ENCODE results near the gene NF1.
A peak's percentile ranks its signal among the peaks of the same experiment; 100 is the strongest.
"Not testable (repeated sequence)": the region's sequence is repeated elsewhere in the genome, so short reads cannot be mapped to it uniquely, and the experiment has no call there.

Gene NF1

DNA sequence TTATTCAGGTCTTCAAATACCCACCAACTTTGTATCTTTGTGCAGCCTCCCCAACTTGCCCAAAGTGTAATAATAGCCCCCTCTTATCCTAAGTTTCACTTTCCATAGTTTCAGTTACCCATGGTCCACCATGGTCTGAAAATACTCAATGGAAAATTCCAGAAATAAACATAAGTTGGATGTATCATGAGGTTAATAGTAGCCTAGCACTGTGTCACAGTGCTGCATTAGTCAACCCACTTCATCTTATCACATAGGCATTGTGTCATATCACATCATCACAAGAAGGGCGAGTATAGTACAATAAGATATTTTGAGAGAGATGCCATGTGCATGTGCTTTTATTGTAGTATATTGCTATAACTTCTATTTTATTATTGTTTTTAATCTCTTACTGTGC is 180.3 kb downstream of the NF1 start:
- no peak overlapping the region for H3K4me3 ChIP-seq (ENCODE audit: low read depth, low read length)
- no peak overlapping the region for H3K9ac ChIP-seq (ENCODE audit: low read depth, low read length)
- H3K36me3 ChIP-seq (ENCODE audit: control insufficient read depth, insufficient read depth, low read length): no peaks in the 10 kb centered on the region; the same call in 1 of the 2 replicates
- no peaks in the 10 kb centered on the region for H3K9me3 ChIP-seq (ENCODE audit: control insufficient read depth, insufficient read depth, low read length)
- no peaks in the 10 kb centered on the region for H3K27me3 ChIP-seq (ENCODE audit: control insufficient read depth, insufficient read depth, low read length)
- no peak overlapping the region for H3K27ac ChIP-seq (ENCODE audit: low read depth, low read length)
- H3K4me1 ChIP-seq (ENCODE audit: control insufficient read depth, insufficient read depth, low read length): peaks cover 11% of the 10 kb centered on the region; the same call in 1 of the 2 replicates

DNA sequence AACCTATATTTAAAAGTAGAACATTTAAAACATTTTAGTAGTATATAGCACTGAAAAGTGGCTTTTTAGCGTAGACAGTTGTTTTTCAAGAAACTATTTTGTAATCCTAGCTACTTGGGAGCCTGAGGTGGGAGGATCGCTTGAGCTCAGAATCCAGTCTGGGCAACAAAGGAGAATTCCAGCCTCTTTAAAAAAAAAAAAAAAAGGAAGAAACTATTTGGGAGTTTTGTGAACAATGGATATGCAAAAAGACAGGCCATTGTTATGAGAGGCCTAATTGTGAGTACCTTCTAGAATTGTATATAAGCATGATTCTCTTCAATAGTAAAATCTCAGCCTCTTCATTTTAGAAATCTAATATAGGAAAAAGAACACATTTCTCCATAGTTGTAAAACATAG is 184.6 kb downstream of the NF1 start:
- no peak overlapping the region for H3K9ac ChIP-seq (ENCODE audit: low read depth, low read length)
- H3K4me3 ChIP-seq (ENCODE audit: low read depth, low read length): no peak overlapping the region
- H3K4me1 ChIP-seq (ENCODE audit: control insufficient read depth, insufficient read depth, low read length): peaks cover 11% of the 10 kb centered on the region; the same call in 1 of the 2 replicates
- peaks cover 4% of the 10 kb centered on the region; the same call in 1 of the 2 replicates for H3K36me3 ChIP-seq (ENCODE audit: control insufficient read depth, insufficient read depth, low read length)
- H3K9me3 ChIP-seq (ENCODE audit: control insufficient read depth, insufficient read depth, low read length): no peaks in the 10 kb centered on the region
- H3K27me3 ChIP-seq (ENCODE audit: control insufficient read depth, insufficient read depth, low read length): no peaks in the 10 kb centered on the region
- H3K27ac ChIP-seq (ENCODE audit: low read depth, low read length): peak overlapping the region; percentile 60

DNA sequence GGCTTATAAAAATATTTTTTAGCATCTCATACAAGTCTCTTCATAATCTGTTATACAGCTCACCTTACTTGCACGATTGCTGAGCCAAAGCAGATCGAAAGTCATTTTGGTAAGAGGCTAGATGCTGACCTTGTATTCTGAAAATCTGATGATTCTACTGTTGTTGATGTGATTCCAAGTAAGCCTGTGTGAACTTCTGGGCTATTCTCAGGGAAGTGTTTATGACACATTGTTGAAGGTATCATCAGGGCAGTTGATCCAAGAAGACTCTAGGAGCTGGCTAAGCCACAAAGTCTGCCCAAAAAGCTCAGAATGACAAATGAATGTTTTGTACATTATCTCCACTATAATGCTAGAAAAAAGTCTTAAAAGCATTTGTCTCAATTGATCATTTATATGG is 186.3 kb downstream of the NF1 start:
- Histone ChIP-seq H3K27me3 (ENCODE audit: control insufficient read depth, insufficient read depth, low read length) (no peaks in the 10 kb centered on the region), H3K9me3 (ENCODE audit: control insufficient read depth, insufficient read depth, low read length) (no peaks in the 10 kb centered on the region), H3K27ac (ENCODE audit: low read depth, low read length) (no peak overlapping the region)

DNA sequence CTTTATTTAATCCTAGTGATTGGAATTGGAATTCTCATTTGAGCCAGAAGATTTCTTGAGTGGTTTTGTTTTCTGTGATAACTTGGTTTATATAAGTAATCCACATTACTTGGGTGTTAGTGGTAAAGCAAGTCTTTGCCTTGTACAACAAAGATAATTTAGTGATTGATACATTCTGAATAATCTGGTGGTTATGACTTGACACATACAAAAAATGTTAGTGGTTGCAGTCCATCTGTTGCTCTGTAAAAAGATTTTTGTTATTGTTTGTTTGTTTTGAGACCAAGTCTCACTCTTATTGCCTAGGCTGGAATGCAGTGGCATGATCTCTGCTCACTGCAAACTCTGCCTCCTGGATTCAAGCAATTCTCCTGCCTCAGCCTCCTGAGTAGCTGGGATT is 189.1 kb downstream of the NF1 start:
- Histone ChIP-seq H3K9ac (ENCODE audit: low read depth, low read length) (no peak overlapping the region), H3K9me3 (ENCODE audit: control insufficient read depth, insufficient read depth, low read length) (no peaks in the 10 kb centered on the region), H3K27ac (ENCODE audit: low read depth, low read length) (no peak overlapping the region), H3K36me3 (ENCODE audit: control insufficient read depth, insufficient read depth, low read length) (peaks cover 4% of the 10 kb centered on the region; the same call in 1 of the 2 replicates), H3K4me3 (ENCODE audit: low read depth, low read length) (no peak overlapping the region), H3K4me1 (ENCODE audit: control insufficient read depth, insufficient read depth, low read length) (peaks cover 11% of the 10 kb centered on the region; the same call in 1 of the 2 replicates), H3K27me3 (ENCODE audit: control insufficient read depth, insufficient read depth, low read length) (no peaks in the 10 kb centered on the region)

More for the DNA sequence above, 186.3 kb downstream of the NF1 start:
- Histone ChIP-seq H3K9ac (ENCODE audit: low read depth, low read length) (no peak overlapping the region), H3K4me1 (ENCODE audit: control insufficient read depth, insufficient read depth, low read length) (peaks cover 11% of the 10 kb centered on the region; the same call in 1 of the 2 replicates), H3K4me3 (ENCODE audit: low read depth, low read length) (no peak overlapping the region), H3K36me3 (ENCODE audit: control insufficient read depth, insufficient read depth, low read length) (peaks cover 4% of the 10 kb centered on the region; the same call in 1 of the 2 replicates)

DNA sequence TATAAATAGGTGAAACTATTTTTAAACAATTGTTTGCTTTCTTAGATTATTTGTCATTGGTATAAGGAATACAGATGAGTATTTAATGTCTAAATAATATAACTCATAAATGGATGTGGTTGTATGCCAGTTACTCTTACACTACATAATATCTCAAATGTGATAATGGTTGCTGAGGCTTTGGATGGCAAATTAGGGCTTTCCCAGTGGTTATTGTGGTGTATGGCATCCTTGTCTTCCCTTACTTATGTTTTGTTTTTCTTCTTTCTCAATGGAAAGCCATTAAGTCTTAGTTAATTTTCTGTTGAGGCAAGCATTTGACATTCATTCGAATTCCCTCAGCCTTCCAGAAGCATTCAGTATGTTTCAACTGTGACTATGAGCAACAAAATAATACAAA is 191.8 kb downstream of the NF1 start:
- H3K27ac ChIP-seq (ENCODE audit: low read depth, low read length): no peak overlapping the region
- no peaks in the 10 kb centered on the region for H3K27me3 ChIP-seq (ENCODE audit: control insufficient read depth, insufficient read depth, low read length)
- no peak overlapping the region for H3K9ac ChIP-seq (ENCODE audit: low read depth, low read length)
- H3K4me1 ChIP-seq (ENCODE audit: control insufficient read depth, insufficient read depth, low read length): no peaks in the 10 kb centered on the region
- H3K36me3 ChIP-seq (ENCODE audit: control insufficient read depth, insufficient read depth, low read length): no peaks in the 10 kb centered on the region
- H3K9me3 ChIP-seq (ENCODE audit: control insufficient read depth, insufficient read depth, low read length): no peaks in the 10 kb centered on the region
- H3K4me3 ChIP-seq (ENCODE audit: low read depth, low read length): no peak overlapping the region

DNA sequence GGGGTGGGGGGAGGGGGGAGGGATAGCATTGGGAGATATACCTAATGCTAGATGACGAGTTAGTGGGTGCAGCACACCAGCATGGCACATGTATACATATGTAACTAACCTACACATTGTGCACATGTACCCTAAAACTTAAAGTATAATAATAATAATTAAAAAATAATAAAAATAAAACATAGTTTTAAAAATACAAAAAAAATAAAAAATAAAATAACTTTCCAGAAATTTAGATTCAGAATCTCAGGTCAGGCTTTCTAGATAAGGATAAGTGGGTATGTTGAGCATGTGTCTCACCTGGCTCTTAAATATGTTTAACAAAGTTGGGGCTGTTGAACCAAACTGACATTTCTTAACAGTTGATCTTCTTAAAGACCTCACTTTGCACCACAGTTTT is 193.2 kb downstream of the NF1 start:
- H3K9me3 ChIP-seq (ENCODE audit: control insufficient read depth, insufficient read depth, low read length); H3K27me3 ChIP-seq (ENCODE audit: control insufficient read depth, insufficient read depth, low read length); H3K4me3 ChIP-seq (ENCODE audit: low read depth, low read length); H3K4me1 ChIP-seq (ENCODE audit: control insufficient read depth, insufficient read depth, low read length); H3K9ac ChIP-seq (ENCODE audit: low read depth, low read length); H3K36me3 ChIP-seq (ENCODE audit: control insufficient read depth, insufficient read depth, low read length); H3K27ac ChIP-seq (ENCODE audit: low read depth, low read length): not testable (repeated sequence)

DNA sequence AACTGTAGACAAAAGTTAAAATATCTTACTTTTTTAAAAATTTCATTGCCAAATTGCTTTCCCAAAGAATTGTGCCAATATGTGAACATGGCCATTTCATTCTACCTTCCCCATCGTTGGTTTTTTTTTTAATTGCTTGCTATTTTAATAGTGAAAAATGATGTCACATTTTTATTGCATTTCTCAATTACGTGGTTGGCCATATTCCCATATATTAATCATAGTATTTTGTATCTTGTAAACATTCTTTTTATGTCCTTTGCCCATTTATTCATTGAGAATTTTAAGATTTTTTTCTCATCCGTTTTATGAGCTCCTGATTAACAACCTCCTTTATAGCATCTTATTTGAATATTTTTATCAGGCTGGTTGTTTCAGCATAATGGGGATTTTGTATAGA is 195.0 kb downstream of the NF1 start:
- Histone ChIP-seq H3K36me3 (ENCODE audit: control insufficient read depth, insufficient read depth, low read length) (no peaks in the 10 kb centered on the region), H3K9ac (ENCODE audit: low read depth, low read length) (no peak overlapping the region), H3K4me1 (ENCODE audit: control insufficient read depth, insufficient read depth, low read length) (no peaks in the 10 kb centered on the region), H3K4me3 (ENCODE audit: low read depth, low read length) (no peak overlapping the region), H3K9me3 (ENCODE audit: control insufficient read depth, insufficient read depth, low read length) (no peaks in the 10 kb centered on the region), H3K27ac (ENCODE audit: low read depth, low read length) (no peak overlapping the region), H3K27me3 (ENCODE audit: control insufficient read depth, insufficient read depth, low read length) (no peaks in the 10 kb centered on the region)

DNA sequence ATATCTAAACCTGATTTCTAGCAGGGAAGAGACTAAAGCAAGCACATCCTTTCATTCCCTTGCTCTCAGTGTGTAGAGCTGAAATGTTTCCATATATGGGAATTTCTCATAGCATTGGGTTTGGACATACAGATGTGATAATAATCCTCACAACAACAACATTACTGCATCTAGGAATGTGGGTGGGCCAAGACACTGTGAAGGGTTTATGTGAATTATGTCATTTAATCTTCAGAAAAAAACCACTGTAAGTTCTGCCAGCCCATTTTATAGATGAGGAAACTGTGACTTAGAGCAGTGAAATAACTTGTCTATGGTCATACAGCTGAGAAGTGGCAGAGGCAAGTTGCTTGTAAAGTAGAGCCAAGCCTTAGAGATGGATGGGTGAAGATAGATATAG is 197.0 kb downstream of the NF1 start:
- Histone ChIP-seq H3K27ac (ENCODE audit: low read depth, low read length) (no peak overlapping the region), H3K4me1 (ENCODE audit: control insufficient read depth, insufficient read depth, low read length) (peaks cover 8% of the 10 kb centered on the region; the same call in 1 of the 2 replicates), H3K36me3 (ENCODE audit: control insufficient read depth, insufficient read depth, low read length) (no peaks in the 10 kb centered on the region), H3K4me3 (ENCODE audit: low read depth, low read length) (no peak overlapping the region), H3K27me3 (ENCODE audit: control insufficient read depth, insufficient read depth, low read length) (no peaks in the 10 kb centered on the region), H3K9me3 (ENCODE audit: control insufficient read depth, insufficient read depth, low read length) (no peaks in the 10 kb centered on the region), H3K9ac (ENCODE audit: low read depth, low read length) (no peak overlapping the region)

DNA sequence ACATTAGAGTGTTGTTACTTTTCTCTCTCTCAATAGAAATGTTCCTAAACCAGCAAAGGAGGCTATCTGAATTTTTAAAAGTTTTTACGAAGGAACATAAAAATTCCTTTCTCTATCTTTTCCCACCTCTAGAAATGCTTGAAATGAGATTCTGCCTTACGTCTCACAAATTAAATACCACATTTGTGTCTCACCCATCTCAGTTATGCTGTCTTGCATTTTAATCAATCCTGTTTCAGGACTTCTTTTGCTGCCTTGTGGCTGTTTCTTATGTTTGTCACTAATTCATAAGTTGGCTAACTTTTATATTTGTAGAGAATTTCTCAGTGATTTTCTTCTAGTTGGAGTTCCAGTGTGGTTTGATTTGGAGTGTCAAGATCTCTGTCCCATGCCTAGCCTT is 198.8 kb downstream of the NF1 start:
- no peak overlapping the region for H3K4me3 ChIP-seq (ENCODE audit: low read depth, low read length)

DNA sequence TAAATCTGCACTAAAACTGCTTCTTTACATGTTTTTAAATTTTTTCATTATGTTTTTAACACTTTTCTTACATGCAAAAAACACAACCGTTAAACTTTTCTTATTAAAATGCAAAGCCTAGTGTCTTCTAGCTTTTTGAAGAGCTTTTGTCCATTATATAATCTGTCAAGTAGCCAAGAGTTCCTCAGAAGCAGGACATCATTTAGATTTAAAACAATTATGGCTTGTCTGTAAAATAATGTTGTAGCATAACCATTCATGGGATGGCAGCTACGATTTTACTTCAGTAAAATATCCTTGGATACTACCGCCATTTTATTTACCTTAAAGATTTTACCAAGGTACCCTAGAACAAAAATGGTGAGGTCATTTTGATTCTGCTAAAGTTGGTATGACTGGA is 199.5 kb downstream of the NF1 start:
- Histone ChIP-seq H3K4me1 (ENCODE audit: control insufficient read depth, insufficient read depth, low read length) (peaks cover 8% of the 10 kb centered on the region; the same call in 1 of the 2 replicates), H3K27me3 (ENCODE audit: control insufficient read depth, insufficient read depth, low read length) (no peaks in the 10 kb centered on the region), H3K4me3 (ENCODE audit: low read depth, low read length) (no peak overlapping the region), H3K36me3 (ENCODE audit: control insufficient read depth, insufficient read depth, low read length) (no peaks in the 10 kb centered on the region), H3K27ac (ENCODE audit: low read depth, low read length) (no peak overlapping the region), H3K9me3 (ENCODE audit: control insufficient read depth, insufficient read depth, low read length) (no peaks in the 10 kb centered on the region), H3K9ac (ENCODE audit: low read depth, low read length) (no peak overlapping the region)

More for the DNA sequence above, 198.8 kb downstream of the NF1 start:
- H3K9ac ChIP-seq (ENCODE audit: low read depth, low read length): no peak overlapping the region
- H3K9me3 ChIP-seq (ENCODE audit: control insufficient read depth, insufficient read depth, low read length): no peaks in the 10 kb centered on the region
- no peaks in the 10 kb centered on the region for H3K27me3 ChIP-seq (ENCODE audit: control insufficient read depth, insufficient read depth, low read length)
- H3K36me3 ChIP-seq (ENCODE audit: control insufficient read depth, insufficient read depth, low read length): no peaks in the 10 kb centered on the region
- H3K27ac ChIP-seq (ENCODE audit: low read depth, low read length): no peak overlapping the region
- H3K4me1 ChIP-seq (ENCODE audit: control insufficient read depth, insufficient read depth, low read length): peaks cover 8% of the 10 kb centered on the region; the same call in 1 of the 2 replicates

DNA sequence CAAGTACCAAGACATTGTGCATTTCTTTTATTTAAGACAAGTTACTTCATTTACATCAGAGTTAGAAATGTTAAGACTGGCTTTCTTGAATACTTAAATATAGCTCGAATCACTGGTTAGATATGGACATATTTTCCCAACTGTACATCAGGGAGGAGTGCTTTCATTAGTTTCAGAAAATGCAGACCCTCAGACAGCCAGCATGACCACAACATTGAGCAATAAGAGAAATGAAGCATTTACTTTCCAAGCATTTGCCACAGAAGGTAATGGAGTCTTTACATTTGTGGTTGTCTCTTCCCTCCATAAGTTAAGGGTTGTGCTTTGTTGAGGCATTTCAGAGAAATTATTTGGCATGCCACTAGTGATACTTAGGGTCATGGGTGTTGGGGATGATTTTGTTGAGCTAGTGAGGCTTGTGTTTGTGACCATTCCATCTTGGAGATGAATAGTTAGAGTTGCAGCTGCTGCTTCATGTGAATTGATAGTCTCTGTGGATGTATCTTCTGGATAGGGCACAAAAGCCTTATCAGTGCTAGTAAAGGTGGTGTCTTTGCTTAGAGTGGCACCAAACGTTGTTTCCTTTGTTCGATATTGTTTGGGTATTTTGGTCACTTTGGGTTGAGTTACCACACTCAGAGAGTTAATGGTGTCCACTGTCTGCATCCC is 200.2 kb downstream of the NF1 start:
- Histone ChIP-seq H3K27me3 (ENCODE audit: control insufficient read depth, insufficient read depth, low read length) (no peaks in the 10 kb centered on the region), H3K4me1 (ENCODE audit: control insufficient read depth, insufficient read depth, low read length) (peaks cover 8% of the 10 kb centered on the region; the same call in 1 of the 2 replicates), H3K9ac (ENCODE audit: low read depth, low read length) (no peak overlapping the region), H3K36me3 (ENCODE audit: control insufficient read depth, insufficient read depth, low read length) (no peaks in the 10 kb centered on the region), H3K4me3 (ENCODE audit: low read depth, low read length) (no peak overlapping the region), H3K27ac (ENCODE audit: low read depth, low read length) (no peak overlapping the region), H3K9me3 (ENCODE audit: control insufficient read depth, insufficient read depth, low read length) (no peaks in the 10 kb centered on the region)

All from HUES48 (cell line).